DOHH2 (cell line): ENCODE data around the gene RAMP1.

Experiments used
- EZH2phosphoT487 ChIP-seq: fragments of 200-600 bp; sonication (generic); IDR thresholded peaks from 2 replicates; pipeline ENCODE4 v1.6.1; 2017; ENCODE audit warnings: borderline replicate concordance, mild to moderate bottlenecking, antibody characterized with exemption, low read length, moderate library complexity, mixed read lengths
- TF ChIP-seq, protein P1 (sequence below): fragments of 200-600 bp; sonication (generic); IDR thresholded peaks from one replicate; pipeline ENCODE4 v1.5.1; 2014; ENCODE audit warnings: antibody characterized with exemption, mild to moderate bottlenecking, low read depth, low read length; ENCODE audit not compliant: poor library complexity, severe bottlenecking

- TF ChIP-seq, protein P1, sequence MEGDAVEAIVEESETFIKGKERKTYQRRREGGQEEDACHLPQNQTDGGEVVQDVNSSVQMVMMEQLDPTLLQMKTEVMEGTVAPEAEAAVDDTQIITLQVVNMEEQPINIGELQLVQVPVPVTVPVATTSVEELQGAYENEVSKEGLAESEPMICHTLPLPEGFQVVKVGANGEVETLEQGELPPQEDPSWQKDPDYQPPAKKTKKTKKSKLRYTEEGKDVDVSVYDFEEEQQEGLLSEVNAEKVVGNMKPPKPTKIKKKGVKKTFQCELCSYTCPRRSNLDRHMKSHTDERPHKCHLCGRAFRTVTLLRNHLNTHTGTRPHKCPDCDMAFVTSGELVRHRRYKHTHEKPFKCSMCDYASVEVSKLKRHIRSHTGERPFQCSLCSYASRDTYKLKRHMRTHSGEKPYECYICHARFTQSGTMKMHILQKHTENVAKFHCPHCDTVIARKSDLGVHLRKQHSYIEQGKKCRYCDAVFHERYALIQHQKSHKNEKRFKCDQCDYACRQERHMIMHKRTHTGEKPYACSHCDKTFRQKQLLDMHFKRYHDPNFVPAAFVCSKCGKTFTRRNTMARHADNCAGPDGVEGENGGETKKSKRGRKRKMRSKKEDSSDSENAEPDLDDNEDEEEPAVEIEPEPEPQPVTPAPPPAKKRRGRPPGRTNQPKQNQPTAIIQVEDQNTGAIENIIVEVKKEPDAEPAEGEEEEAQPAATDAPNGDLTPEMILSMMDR = no peak
- no peak for TF ChIP-seq EZH2phosphoT487
These were observed 81.8 kb downstream of the RAMP1 start for GRCh38 chr2:237941239-237941638.
